IMR-90 (cell line): ENCODE data around the gene CALU. TPM values are rescaled to one million over a fixed set of nuclear protein-coding genes. Genes with fewer than 3 reads are reported as not detected.

Source experiments
- ATAC-seq: fragments of 200-7000 bp; cut with Tn5 transposase; 2 replicates; pipeline ENCODE4 v1.9.1; 2020; ENCODE audit warnings: low read depth, mild to moderate bottlenecking, moderate library complexity
- BruUV-seq: library from RNA; stranded (reverse); fragments of 400-500 nt; replicated peaks from 2 replicates; lab custom pipeline; 2021; lab: Mats Ljungman, UMichigan
- CTCF ChIA-PET: fragments of 300-600 bp; formaldehyde crosslinking; extraction: SDS; loops from one replicate; lab custom pipeline; 2021; ENCODE audit warnings: antibody characterized with exemption; lab: Yijun Ruan, JAX
- POLR2A ChIA-PET: fragments of 300-600 bp; sonication (Branson Sonifier 250); formaldehyde crosslinking; loops from one replicate; lab custom pipeline; 2022; ENCODE audit warnings: antibody characterized with exemption; ENCODE audit not compliant: unreplicated experiment; lab: Charles Lee
- DNase-seq: peaks from one replicate; pipeline ENCODE4 v3.0.0; 2013
- H2AFZ ChIP-seq: replicated peaks from 2 replicates; pipeline ENCODE3; 2013; ENCODE audit warnings: low read length, mild to moderate bottlenecking; ENCODE audit not compliant: poor library complexity
- H2AK5ac ChIP-seq: 2 replicates; pipeline ENCODE4 v1.6.1; 2013; ENCODE audit warnings: low read depth, low read length, inconsistent platforms
- H2AK9ac ChIP-seq: replicated peaks from 2 replicates; pipeline ENCODE3; 2013; ENCODE audit warnings: mild to moderate bottlenecking, low read depth, low read length, moderate library complexity; ENCODE audit not compliant: poor library complexity
- H2BK120ac ChIP-seq: 2 replicates; pipeline ENCODE4 v1.6.1; 2013; ENCODE audit warnings: low read depth, low read length, inconsistent platforms
- H2BK15ac ChIP-seq: 3 replicates; pipeline ENCODE4 v1.6.1; 2013; ENCODE audit warnings: low read depth, low read length, inconsistent platforms
- H2BK20ac ChIP-seq: 2 replicates; pipeline ENCODE4 v1.6.1; 2013; ENCODE audit warnings: low read depth, mild to moderate bottlenecking, inconsistent platforms, low read length, moderate library complexity
- H2BK5ac ChIP-seq: 2 replicates; pipeline ENCODE4 v1.6.1; 2013; ENCODE audit warnings: mild to moderate bottlenecking, low read depth, low read length, inconsistent platforms; ENCODE audit not compliant: poor library complexity, severe bottlenecking
- H3K14ac ChIP-seq: replicated peaks from 2 replicates; pipeline ENCODE4 v1.6.1; 2013; ENCODE audit warnings: low read depth, low read length, inconsistent platforms
- H3K18ac ChIP-seq: 2 replicates; pipeline ENCODE4 v1.6.1; 2013; ENCODE audit warnings: low read depth, low read length, control low read depth
- H3K23ac ChIP-seq: 2 replicates; pipeline ENCODE4 v1.6.1; 2013; ENCODE audit warnings: low read depth, low read length, inconsistent platforms
- H3K27ac ChIP-seq: 2 replicates; pipeline ENCODE4 v1.5.1; 2013; ENCODE audit warnings: mild to moderate bottlenecking, control low read depth, low read length; ENCODE audit not compliant: insufficient read depth
- H3K27me3 ChIP-seq: 2 replicates; pipeline ENCODE4 v1.6.1; 2013; ENCODE audit warnings: low read length; ENCODE audit not compliant: control insufficient read depth, insufficient read depth
- H3K36me3 ChIP-seq: 2 replicates; pipeline ENCODE4 v1.6.1; 2013; ENCODE audit warnings: low read length, mixed read lengths; ENCODE audit not compliant: control insufficient read depth, insufficient read depth
- H3K4ac ChIP-seq: 2 replicates; pipeline ENCODE4 v1.6.1; 2013; ENCODE audit warnings: low read depth, low read length, inconsistent platforms
- H3K4me1 ChIP-seq: 2 replicates; pipeline ENCODE4 v1.6.1; 2013; ENCODE audit warnings: low read length, mixed read lengths; ENCODE audit not compliant: control insufficient read depth, insufficient read depth
- H3K4me2 ChIP-seq: 2 replicates; pipeline ENCODE4 v1.6.1; 2013; ENCODE audit warnings: low read depth, mild to moderate bottlenecking, control low read depth, low read length, moderate library complexity
- H3K4me3 ChIP-seq: 2 replicates; pipeline ENCODE4 v1.5.1; 2013; ENCODE audit warnings: low read depth, mild to moderate bottlenecking, control low read depth, low read length, moderate library complexity; ENCODE audit not compliant: insufficient read depth
- H3K56ac ChIP-seq: 2 replicates; pipeline ENCODE4 v1.6.1; 2013; ENCODE audit warnings: low read length, inconsistent platforms; ENCODE audit not compliant: insufficient read depth; ENCODE audit errors: extremely low read depth
- H3K79me1 ChIP-seq, 2 experiments: 2 replicates each; pipeline ENCODE4 v1.6.1; 2013; ENCODE audit warnings: low read length in 2 of 2, inconsistent platforms in 1 of 2, low read depth in 1 of 2
- H3K9ac ChIP-seq: 2 replicates; pipeline ENCODE4 v1.6.1; 2013; ENCODE audit warnings: low read depth, low read length, control low read depth
- H3K9me1 ChIP-seq: 2 replicates; pipeline ENCODE4 v1.6.1; 2013; ENCODE audit warnings: low read length, inconsistent platforms; ENCODE audit not compliant: insufficient read depth
- H3K9me3 ChIP-seq: 2 replicates; pipeline ENCODE4 v1.6.1; 2013; ENCODE audit warnings: low read length; ENCODE audit not compliant: control insufficient read depth, insufficient read depth
- H4K20me1 ChIP-seq: 2 replicates; pipeline ENCODE4 v1.6.1; 2013; ENCODE audit warnings: low read length, inconsistent platforms; ENCODE audit not compliant: insufficient read depth
- H4K5ac ChIP-seq: 2 replicates; pipeline ENCODE4 v1.6.1; 2013; ENCODE audit warnings: mild to moderate bottlenecking, low read depth, low read length, control low read depth
- H4K8ac ChIP-seq, 2 experiments: 2 replicates each; pipeline ENCODE4 v1.6.1; 2013; ENCODE audit warnings: low read depth in 2 of 2, low read length in 2 of 2, control low read depth in 1 of 2, inconsistent platforms in 1 of 2
- H4K91ac ChIP-seq: 2 replicates; pipeline ENCODE4 v1.6.1; 2013; ENCODE audit warnings: low read depth, low read length, inconsistent platforms; ENCODE audit not compliant: insufficient read depth
- BHLHE40 ChIP-seq: fragments of 150-350 bp; IDR thresholded peaks from 2 replicates; pipeline ENCODE4 v1.6.1; 2016; ENCODE audit warnings: mild to moderate bottlenecking, low read depth, low read length
- CEBPB ChIP-seq: IDR thresholded peaks from 2 replicates; pipeline ENCODE4 v1.6.1; 2012; ENCODE audit warnings: low read depth, low read length, improper control_type of control experiment
- CHD1 ChIP-seq: IDR thresholded peaks from 2 replicates; pipeline ENCODE4 v1.6.1; 2012; ENCODE audit warnings: low read depth, low read length, improper control_type of control experiment
- ELK1 ChIP-seq: fragments of 150-350 bp; IDR thresholded peaks from 2 replicates; pipeline ENCODE4 v1.6.1; 2016; ENCODE audit warnings: low read depth, mild to moderate bottlenecking, low read length, moderate library complexity, borderline replicate concordance
- FOS ChIP-seq: fragments of 150-350 bp; IDR thresholded peaks from 2 replicates; pipeline ENCODE4 v1.6.1; 2016; ENCODE audit warnings: low read depth, low read length
- MAFK ChIP-seq: IDR thresholded peaks from 2 replicates; pipeline ENCODE4 v1.6.1; 2012; ENCODE audit warnings: low read depth, low read length, improper control_type of control experiment
- MAZ ChIP-seq: IDR thresholded peaks from 2 replicates; pipeline ENCODE4 v1.6.1; 2012; ENCODE audit warnings: low read depth, mild to moderate bottlenecking, low read length, improper control_type of control experiment, moderate library complexity, borderline replicate concordance
- MXI1 ChIP-seq: IDR thresholded peaks from 2 replicates; pipeline ENCODE4 v1.6.1; 2012; ENCODE audit warnings: low read depth, mild to moderate bottlenecking, low read length, moderate library complexity, borderline replicate concordance
- NFE2L2 ChIP-seq: fragments of 150-350 bp; IDR thresholded peaks from 2 replicates; pipeline ENCODE4 v1.6.1; 2016; ENCODE audit warnings: low read depth, mild to moderate bottlenecking, low read length
- POLR2A ChIP-seq: IDR thresholded peaks from 2 replicates; pipeline ENCODE4 v1.6.1; 2012; ENCODE audit warnings: mild to moderate bottlenecking, low read depth, low read length
- RAD21 ChIP-seq: IDR thresholded peaks from 2 replicates; pipeline ENCODE4 v1.6.1; 2012; ENCODE audit warnings: low read length, improper control_type of control experiment
- RCOR1 ChIP-seq: IDR thresholded peaks from 2 replicates; pipeline ENCODE4 v1.6.1; 2012; ENCODE audit warnings: mild to moderate bottlenecking, low read length, improper control_type of control experiment; ENCODE audit not compliant: insufficient replicate concordance
- RFX5 ChIP-seq: IDR thresholded peaks from 2 replicates; pipeline ENCODE4 v1.8.0; 2012; ENCODE audit warnings: low read depth, mild to moderate bottlenecking, low read length, moderate library complexity
- USF2 ChIP-seq: fragments of 150-350 bp; IDR thresholded peaks from 2 replicates; pipeline ENCODE4 v1.6.1; 2017; ENCODE audit warnings: mild to moderate bottlenecking, antibody characterized with exemption, low read length, low read depth
- WGBS, 2 experiments: methylation state at CpG; one replicate each; pipeline versions ENCODE4 v1.1.5 to v1.1.7; 2013; ENCODE audit warnings: missing lambda C conversion rate in 2 of 2; ENCODE audit not compliant: insufficient read length in 1 of 2; ENCODE audit errors: extremely low coverage in 2 of 2; 5-methylcytosine and 5-hydroxymethylcytosine counted together
- dilution Hi-C: fragments of 300-500 bp; cut with HindIII; formaldehyde crosslinking; loops from one replicate; pipeline ENCODE4 v1.14.3; 2018; ENCODE audit warnings: low sequenced_read_pairs; ENCODE audit not compliant: unreplicated experiment
- in situ Hi-C: fragments of 300-500 bp; cut with MboI; formaldehyde crosslinking; loops from 3 replicates; pipeline ENCODE4 v1.14.3; 2019; ENCODE audit warnings: low sequenced_read_pairs, inconsistent platforms, mixed read lengths
- intact Hi-C: fragments of 100-400 bp; cut with micrococcal nuclease; formaldehyde crosslinking; loops from 2 replicates; pipeline ENCODE4 v1.10.0; 2022
- polyA plus RNA-seq, 3 experiments: library from polyadenylated mRNA; depleted of rRNA; stranded (reverse); fragments of >200 nt; gene quantifications; 2 replicates each; pipeline ENCODE4 v1.2.3, GENCODE V29; 2012; ENCODE audit warnings: low replicate concordance in 1 of 3
- total RNA-seq: library from RNA; depleted of rRNA; stranded (reverse); fragments of >200 nt; gene quantifications from 2 replicates; pipeline ENCODE4 v1.2.3, GENCODE V29; 2012
- TF ChIP-seq, protein P1 (sequence below): conservative IDR thresholded peaks from 2 replicates; pipeline ENCODE4 v1.5.1; 2012; ENCODE audit warnings: mild to moderate bottlenecking, low read depth, low read length, improper control_type of control experiment

The CALU gene
- total and polyA plus RNA-seq, 2 of the 4 experiments (the other 2 are of a cell fraction), result 421 to 525 TPM

DNA sequence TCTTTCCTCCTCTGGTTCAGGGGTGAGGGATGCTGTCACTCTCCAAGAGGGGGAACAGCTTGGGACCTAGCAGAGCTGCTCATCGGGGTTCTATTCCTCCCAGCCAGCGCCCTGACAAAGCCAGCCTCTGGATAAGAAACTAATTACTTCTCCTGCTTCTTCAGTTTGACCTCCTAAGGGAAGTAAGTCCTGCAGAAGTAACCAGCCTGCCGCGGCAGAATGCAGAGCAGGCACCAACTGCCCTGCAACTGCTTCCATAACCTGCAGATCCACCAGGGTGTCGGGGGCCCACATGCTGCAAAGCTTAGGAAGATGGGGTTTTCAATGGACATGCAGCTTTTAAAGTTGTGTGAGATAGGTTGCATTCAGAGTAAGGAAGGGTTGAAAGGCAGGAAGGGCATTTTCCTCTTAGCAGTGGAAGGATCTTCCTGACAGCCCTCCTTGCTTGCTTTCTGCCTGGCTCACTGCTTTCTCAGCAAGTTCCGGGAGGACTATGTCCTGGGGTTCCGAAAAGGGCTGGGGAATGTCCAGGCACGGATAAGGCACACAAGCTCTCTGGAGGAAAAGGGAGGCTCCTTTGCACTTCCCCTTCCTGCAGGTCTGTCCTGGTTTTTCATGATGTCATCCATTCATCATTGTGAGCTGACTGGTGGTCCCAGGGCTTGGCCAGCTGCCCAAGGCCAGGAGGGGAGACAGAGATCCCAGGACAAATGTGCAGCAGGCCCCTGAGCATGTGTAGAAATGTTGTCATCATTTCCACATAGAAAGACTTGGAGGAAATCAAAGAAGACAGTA lies 24.3 kb upstream of the CALU start:
- H2AK5ac ChIP-seq, result no peak overlapping the region
- in situ Hi-C loops (no loop called here), intact Hi-C loops (no loop called here), dilution Hi-C loops (no loop called here)
- no peak overlapping the region for H3K27ac ChIP-seq
- H4K91ac ChIP-seq, result no peak overlapping the region
- 80% methylated on average over 1 of the region's 8 CpGs; no CpG with 5 or more reads in 1 of the 2 experiments for WGBS, 2 experiments
- no peaks in the 10 kb centered on the region for H3K4me1 ChIP-seq
- H4K8ac ChIP-seq, result no peak overlapping the region
- ChIA-PET CTCF (no interaction called here), POLR2A (no interaction called here)
- H2AFZ ChIP-seq, result peak overlapping the region; percentile 38
- no peak overlapping the region for H3K4me2 ChIP-seq
- no peaks in the 10 kb centered on the region for H3K79me1 ChIP-seq
- no peak overlapping the region for H3K9ac ChIP-seq
- no peak overlapping the region for H3K4me3 ChIP-seq
- ATAC-seq (no peak), DNase-seq (no peak)
- H3K27me3 ChIP-seq, result peaks cover 24% of the 10 kb centered on the region
- H3K36me3 ChIP-seq, result no peaks in the 10 kb centered on the region
- no peak overlapping the region for H2AK9ac ChIP-seq
- H3K14ac ChIP-seq, result no peak overlapping the region
- no peaks in the 10 kb centered on the region for H3K9me1 ChIP-seq
- H3K9me3 ChIP-seq, result no peaks in the 10 kb centered on the region
- no peak overlapping the region for H2BK20ac ChIP-seq
- H2BK120ac ChIP-seq, result no peak overlapping the region
- no TSS peak for BruUV-seq
- H4K5ac ChIP-seq, result no peak overlapping the region
- no peak overlapping the region for H3K18ac ChIP-seq
- H4K20me1 ChIP-seq, result no peaks in the 10 kb centered on the region
- no peak overlapping the region for H2BK5ac ChIP-seq
- H3K56ac ChIP-seq, result no peak overlapping the region
- H3K4ac ChIP-seq, result no peak overlapping the region
- 0 out of 2 replicates have a peak overlapping the region, but pooled peaks have one; percentile 25 for H3K23ac ChIP-seq
- H2BK15ac ChIP-seq, result no peak overlapping the region
- TF ChIP-seq MAFK, result no peak
- no peak for TF ChIP-seq BHLHE40
- TF ChIP-seq POLR2A, result no peak
- no peak for TF ChIP-seq RAD21
- TF ChIP-seq NFE2L2, result no peak
- TF ChIP-seq RCOR1, result no peak
- TF ChIP-seq MAZ, result no peak
- no peak for TF ChIP-seq RFX5
- TF ChIP-seq CEBPB, result no peak
- no peak for TF ChIP-seq FOS
- TF ChIP-seq ELK1, result no peak
- no peak for TF ChIP-seq USF2
- TF ChIP-seq CHD1, result no peak
- TF ChIP-seq MXI1, result no peak
- TF ChIP-seq, protein P1, sequence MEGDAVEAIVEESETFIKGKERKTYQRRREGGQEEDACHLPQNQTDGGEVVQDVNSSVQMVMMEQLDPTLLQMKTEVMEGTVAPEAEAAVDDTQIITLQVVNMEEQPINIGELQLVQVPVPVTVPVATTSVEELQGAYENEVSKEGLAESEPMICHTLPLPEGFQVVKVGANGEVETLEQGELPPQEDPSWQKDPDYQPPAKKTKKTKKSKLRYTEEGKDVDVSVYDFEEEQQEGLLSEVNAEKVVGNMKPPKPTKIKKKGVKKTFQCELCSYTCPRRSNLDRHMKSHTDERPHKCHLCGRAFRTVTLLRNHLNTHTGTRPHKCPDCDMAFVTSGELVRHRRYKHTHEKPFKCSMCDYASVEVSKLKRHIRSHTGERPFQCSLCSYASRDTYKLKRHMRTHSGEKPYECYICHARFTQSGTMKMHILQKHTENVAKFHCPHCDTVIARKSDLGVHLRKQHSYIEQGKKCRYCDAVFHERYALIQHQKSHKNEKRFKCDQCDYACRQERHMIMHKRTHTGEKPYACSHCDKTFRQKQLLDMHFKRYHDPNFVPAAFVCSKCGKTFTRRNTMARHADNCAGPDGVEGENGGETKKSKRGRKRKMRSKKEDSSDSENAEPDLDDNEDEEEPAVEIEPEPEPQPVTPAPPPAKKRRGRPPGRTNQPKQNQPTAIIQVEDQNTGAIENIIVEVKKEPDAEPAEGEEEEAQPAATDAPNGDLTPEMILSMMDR, result no peak
